Suppressor macrophage (primary cell): ENCODE data around the gene COX4I2.
"Not testable (repeated sequence)": the region's sequence is repeated elsewhere in the genome, so short reads cannot be mapped to it uniquely, and the experiment has no call there.

Source experiments
- DNase-seq, 4 experiments: peaks; one replicate each; pipeline ENCODE4 v3.0.0-alpha.2; 2020 to 2022

Gene COX4I2

GRCh38 chr20:31654534-31654933 is 16.8 kb downstream of the COX4I2 start:
- no peak for DNase-seq

GRCh38 chr20:31661625-31662371 is 24.1 kb downstream of the COX4I2 start:
- peak; percentile 74 to 92 (median 86) for DNase-seq

- DNase-seq, result no peak
These were observed 24.7 kb downstream of the COX4I2 start for GRCh38 chr20:31662372-31662854.

- DNase-seq, result no peak
These were observed 25.8 kb downstream of the COX4I2 start for GRCh38 chr20:31663524-31663837.

- DNase-seq, result no peak
These were observed 26.4 kb downstream of the COX4I2 start for GRCh38 chr20:31663838-31664695.

GRCh38 chr20:31664696-31665354 is 27.1 kb downstream of the COX4I2 start:
- no peak for DNase-seq

- DNase-seq, result no peak
These were observed 28.0 kb downstream of the COX4I2 start for GRCh38 chr20:31665753-31666152.

GRCh38 chr20:31666258-31667042 is 28.7 kb downstream of the COX4I2 start:
- DNase-seq, result peak; percentile 89 to 96 (median 95)

GRCh38 chr20:31667315-31668285 is 29.9 kb downstream of the COX4I2 start:
- DNase-seq, result peak; percentile 56 to 85 (median 75)

- DNase-seq, result not testable (repeated sequence)
These were observed 31.2 kb downstream of the COX4I2 start for GRCh38 chr20:31668944-31669343.

- no peak for DNase-seq
These were observed 32.2 kb downstream of the COX4I2 start for GRCh38 chr20:31669876-31670275.

GRCh38 chr20:31670371-31671228 is 32.9 kb downstream of the COX4I2 start:
- DNase-seq, result no peak

- DNase-seq, result no peak
These were observed 33.6 kb downstream of the COX4I2 start for GRCh38 chr20:31671324-31671723.

- DNase-seq, result no peak
These were observed 35.7 kb downstream of the COX4I2 start for GRCh38 chr20:31673435-31673834.

- no peak for DNase-seq
These were observed 36.3 kb downstream of the COX4I2 start for GRCh38 chr20:31673943-31674463.

- peak; percentile 91 to 97 (median 94) for DNase-seq
These were observed 37.4 kb downstream of the COX4I2 start for GRCh38 chr20:31674895-31675827.

GRCh38 chr20:31675828-31676608 is 38.3 kb downstream of the COX4I2 start:
- peak; percentile 15 to 52 (median 36) for DNase-seq

- no peak for DNase-seq
These were observed 38.9 kb downstream of the COX4I2 start for GRCh38 chr20:31676609-31676989.
